GM18907 (cell line): ENCODE results near the gene FYN.
"Not testable (repeated sequence)": the region's sequence is repeated elsewhere in the genome, so short reads cannot be mapped to it uniquely, and the experiment has no call there.

Source experiments
- ATAC-seq: cut with Tn5 transposase; IDR thresholded peaks from one replicate; pipeline ENCODE4 v1.9.1; 2021; ENCODE audit warnings: mild to moderate bottlenecking, moderate library complexity; ENCODE audit not compliant: unreplicated experiment

Gene FYN

DNA sequence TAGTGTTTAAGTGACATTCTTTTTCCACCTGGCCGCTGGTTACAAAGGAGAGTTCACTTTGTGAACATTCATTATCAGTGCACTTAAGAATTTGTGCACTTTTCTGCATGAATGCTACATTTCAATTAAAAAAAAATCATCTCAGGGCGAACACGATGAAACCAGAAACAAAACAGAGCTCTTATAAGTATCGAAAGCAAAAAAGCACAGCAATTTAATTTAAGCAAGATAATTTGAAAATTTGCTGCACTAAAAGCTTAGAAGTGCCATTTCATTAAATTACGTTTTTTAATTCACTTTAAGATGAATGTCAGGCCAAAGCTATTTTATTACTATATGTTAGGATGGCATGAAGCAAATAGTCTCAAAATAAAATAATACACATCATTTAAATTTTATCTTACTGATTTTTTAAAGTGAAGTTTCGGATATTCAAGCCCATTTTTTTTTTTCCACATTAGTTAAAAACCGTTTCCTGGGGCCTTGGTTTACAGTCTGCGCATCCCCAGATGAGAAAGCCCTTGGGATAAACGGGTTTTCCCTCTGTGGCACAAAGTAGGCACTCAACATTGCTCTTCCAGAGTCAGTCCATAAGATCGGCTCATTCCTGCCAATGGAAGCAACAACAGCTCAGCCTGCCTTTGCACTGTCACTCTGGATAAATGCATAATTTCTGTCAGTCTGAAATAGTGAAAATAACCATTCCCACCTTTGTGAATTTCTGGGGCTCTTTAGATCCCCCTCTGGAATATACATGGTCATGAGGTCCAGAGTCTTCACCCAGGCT, 80.1 kb downstream of the FYN start:
- no peak for ATAC-seq

- no peak for ATAC-seq
Measured at GRCh38 chr6:111792241-111792640, 81.0 kb downstream of the FYN start.

DNA sequence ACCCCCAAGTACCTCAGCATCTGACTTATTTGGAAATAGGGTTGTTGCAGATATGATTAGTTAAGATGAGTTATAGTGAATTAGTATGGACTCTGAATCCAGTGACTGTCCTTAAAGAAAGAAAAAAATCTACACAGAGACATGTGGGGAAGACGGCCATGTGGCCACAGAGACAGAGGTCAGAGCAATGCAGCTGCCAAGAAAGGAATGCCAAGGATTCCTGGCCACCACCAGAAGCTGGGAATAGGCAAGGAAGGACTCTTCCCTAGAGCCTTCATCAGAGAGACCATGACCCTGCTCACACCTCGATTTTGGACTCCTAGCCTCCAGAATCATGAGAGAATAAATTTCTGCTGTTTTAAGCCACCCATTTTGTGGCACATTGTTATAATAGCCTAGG, 81.8 kb downstream of the FYN start:
- ATAC-seq, result no peak

DNA sequence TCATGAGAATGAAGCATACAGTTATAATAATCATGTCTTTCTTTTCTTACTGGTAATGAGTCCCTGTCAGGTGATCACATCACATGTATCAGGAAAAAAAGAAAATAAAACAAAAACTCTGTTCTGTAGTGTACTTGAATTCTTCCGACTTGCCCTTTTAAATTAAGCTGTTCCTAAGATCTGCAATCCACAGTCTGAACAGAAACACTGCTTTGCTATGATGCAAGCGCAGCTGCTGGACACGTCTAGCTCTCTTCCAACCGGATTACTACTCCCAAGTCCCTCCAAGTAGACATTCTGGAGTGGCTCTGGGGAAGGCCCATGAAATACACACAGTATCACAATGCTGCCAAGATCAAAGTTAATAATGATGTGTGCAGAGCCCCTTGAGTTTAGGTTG, 83.7 kb downstream of the FYN start:
- ATAC-seq, result no peak

DNA sequence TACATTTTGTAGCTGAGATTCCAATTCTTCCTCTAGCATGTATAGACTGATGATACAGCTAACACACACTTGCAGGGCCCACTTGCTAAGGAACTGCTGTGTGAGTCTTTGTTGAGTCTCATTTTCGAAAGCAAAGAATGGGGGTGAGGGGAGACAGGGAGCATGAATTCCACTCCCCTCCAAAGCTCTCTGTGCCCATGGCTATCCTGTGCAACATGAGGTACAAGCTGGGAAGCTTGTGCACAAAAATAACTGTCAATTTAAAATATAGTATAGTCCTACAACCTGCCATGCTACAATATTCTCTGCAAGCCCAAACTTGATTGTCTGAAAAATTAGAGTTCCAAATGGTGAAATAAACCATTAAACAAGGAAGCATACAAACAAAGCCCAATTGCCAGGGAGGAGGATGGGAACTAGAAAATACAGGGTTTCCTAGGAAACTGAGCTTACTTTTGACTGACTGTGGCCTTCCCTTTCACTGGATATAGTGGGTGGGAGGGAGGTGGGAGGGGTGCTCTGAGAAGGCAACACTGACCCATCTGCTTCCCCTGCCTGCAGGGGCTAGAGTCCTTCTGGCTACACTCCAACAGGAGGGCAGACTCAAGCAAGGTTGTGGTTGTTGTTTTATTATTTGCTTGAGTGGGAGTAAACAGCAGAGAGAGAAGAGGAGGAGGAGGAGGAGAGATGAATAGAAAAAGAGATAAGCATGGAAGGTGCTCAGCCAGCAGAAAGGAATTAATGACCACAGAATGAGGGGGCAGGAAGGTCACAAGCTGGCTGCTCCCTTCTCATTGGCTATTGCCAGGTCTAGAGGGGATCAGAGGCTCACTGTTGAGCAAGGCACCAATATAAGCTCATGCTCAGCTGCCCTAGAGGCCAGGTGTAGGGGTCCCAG, 84.6 kb downstream of the FYN start:
- ATAC-seq, result no peak

GRCh38 chr6:111786151-111786550, 87.1 kb downstream of the FYN start:
- ATAC-seq, result not testable (repeated sequence)

DNA sequence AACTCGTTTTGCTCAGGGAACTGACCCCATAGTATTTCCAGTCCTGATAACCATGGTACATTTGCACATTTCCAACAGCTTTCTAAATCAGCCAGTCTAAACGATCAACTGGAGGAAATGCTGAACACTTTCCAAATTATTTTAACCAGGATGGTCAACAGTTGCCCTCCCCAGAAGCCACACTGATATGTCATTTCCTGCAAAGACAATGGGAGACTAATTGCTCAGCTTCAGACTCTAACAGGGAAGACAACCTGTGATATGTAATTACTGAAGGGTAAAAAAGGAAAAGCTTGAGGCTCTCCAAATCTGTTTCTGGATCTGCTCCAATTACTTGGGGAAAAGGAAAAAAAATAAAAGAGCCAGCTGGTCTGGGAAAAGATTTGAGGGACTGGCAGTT, 88.8 kb downstream of the FYN start:
- no peak for ATAC-seq

DNA sequence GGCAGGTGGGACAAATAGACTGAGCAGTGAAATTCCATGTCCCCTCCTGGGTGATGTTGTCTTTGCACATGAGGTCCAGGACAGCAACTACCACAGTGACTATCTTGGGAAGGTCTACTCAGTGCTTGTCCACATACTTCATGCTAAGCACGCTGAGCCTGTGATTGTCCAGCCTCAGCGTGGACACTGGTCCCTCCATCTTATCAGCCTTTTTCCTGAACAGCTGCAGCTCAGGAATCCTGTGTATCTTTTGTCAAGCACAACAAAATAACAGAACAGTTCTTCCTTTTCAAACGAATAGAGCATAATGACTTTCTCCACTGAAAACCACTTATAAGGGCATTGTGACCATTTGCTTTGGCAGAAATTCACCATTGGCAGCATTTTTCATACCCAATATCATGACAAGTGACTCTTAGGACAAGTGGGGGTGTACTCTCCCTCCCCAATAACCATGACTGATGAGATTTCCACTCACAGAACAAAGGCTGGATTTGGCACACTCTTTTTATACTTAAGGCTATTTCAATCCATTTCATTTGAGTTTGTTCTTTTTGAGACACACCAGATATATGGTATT, 90.3 kb downstream of the FYN start:
- no peak for ATAC-seq

DNA sequence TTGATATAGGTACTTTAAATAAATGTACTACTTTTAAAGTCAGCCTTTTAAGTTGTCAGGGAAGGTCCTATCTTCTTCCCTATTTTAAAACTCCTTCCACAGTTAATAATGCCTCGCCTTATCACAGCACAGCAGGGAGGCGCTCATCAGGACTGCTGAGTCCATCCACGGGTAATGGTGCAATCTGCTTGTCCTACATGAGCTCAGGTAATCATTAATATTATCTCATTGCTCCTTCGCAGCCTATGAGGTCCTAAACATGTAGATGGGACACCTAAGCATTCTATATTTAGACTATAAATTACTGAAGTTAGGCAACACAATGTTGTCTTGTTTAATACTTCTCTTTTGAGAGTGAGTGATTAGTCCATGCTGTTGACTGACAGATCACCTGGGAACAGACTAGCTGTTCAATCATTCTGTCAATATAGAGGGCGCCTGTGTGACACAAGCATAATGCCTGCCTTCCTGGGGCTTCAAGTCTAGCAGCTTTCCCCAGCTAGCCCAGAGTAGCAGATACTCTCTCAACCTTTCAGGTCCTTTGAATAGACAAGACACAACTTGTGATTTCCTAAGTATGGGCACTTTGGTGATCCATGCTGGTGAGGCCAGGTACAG, 91.0 kb downstream of the FYN start:
- no peak for ATAC-seq

GRCh38 chr6:111781041-111781708, 92.1 kb downstream of the FYN start:
- ATAC-seq, result no peak

DNA sequence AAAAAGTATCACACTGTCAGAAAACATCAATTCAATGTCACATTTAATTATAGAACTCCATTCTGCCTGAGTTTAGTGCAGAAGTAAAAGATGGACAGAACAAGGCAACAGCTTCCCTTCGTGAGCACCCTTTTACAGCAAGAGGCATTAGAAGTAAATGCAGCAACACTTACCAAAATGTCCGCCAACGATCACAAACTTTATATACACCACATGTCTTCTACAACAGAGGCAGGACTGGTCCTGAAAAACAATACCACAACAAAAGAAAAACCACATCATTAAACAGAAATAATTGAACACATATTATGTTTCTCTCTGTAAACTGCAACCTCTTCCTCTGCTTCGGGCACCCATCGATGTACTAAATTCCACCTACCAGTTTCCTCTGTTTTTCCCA, 92.9 kb downstream of the FYN start:
- ATAC-seq, result no peak

DNA sequence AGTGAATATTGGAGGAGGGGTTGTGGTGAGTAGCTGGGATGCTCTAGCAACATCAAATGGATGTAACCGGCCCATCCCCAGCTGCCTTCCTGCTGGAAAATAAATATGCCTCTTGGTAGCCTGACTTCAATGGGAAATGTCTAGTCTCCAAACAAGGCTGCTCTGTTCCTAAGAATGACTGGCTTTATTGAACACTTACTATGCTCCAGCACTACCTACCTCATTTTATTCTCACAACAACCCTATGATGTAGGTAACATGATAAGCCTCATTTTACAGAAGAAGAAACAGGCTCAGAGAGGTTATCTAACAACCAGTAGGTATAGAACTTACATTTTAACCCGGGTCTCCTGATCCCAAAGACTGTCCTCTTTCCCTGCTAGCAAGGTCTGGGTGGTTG, 93.6 kb downstream of the FYN start:
- no peak for ATAC-seq

DNA sequence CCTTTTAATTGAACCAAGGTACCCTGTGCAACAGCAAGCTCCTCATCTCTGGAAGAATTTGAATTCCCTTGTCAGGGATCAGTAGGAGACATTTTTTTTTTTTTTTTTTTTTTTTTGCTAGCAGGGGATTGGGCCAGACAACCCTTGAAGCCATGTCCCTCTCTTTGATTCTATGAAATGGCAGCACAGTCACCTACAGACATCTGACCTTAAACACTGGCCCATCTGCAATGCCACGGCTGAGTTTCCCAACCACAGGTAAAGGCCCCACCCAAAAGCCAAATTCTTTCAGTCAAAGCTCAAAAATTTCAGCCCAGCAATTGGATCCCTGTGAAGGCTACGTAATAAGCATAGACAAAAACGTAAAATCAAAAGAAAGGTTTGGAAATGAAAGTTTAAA, 94.2 kb downstream of the FYN start:
- no peak for ATAC-seq

DNA sequence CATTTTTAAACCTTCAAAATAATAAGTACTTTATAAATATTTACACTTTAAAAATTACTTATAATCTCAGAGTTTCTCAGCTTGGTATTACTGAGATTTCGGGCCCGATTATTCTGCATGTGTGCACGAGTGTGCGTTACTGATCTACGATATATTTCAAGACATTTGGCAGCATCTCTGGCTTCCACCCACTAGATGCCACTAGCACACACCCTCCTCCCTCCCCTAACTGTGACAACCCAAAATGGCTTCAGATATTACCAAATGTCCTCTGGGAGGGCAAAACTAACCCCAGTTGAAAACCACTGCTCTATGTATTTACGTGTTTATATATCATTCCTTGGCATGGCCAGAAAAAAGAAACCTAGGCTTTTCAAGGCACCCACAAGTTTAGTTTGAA, 95.9 kb downstream of the FYN start:
- ATAC-seq, result no peak

- ATAC-seq, result no peak
Measured at GRCh38 chr6:111776236-111777221, 96.7 kb downstream of the FYN start.

DNA sequence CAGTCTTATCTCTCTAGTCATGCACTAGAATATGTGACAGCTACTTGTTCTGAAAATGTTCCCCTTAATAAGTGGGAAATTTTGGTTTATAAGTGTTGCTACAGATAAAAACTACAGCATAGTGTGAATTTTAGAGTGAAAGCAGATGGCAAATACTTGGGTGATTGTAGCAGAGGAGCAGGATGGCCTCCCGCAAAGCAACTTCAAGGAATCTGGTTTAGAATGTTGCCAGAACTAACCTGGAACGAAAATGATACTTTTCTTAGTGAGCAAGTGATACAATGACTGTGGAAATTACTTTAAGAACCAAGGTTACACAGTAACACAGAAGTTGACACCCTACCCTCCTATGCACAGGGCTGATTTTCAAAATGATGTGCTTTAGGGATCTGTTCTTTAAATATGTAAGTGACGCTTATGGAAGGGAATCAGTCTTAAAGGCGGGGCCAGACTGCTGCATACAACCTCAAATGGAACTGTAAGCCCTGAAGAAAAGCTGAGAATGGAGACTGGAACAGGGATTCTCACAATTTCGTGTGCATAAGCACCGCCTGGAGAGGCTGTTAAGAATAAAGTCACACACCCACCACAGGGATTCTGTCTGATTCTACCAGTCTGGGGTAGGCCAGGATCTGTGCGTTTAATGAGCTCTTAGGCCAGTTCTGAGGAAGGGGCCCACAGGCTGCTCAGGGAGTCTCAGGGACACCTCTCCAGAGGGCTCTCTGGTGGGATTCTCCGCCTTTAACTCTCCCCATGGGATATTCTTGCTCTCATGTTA, 97.9 kb downstream of the FYN start:
- ATAC-seq, result no peak

DNA sequence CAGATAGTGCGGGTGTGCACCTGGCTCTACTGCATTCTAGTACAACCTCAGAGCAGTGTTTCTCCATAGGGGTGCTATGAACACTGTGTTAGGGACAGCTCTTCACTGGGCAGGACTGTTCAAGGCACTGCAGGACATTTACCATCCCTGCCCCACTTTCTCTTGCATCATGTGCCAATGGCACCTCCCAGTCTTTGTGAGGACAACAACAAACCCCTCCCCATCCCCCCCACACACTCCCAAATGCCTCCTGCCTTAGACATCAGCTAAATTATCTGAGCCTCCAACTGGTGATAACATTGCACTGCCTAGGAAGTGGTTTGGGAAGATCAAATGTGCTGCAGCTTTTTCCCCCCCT, 98.9 kb downstream of the FYN start:
- no peak for ATAC-seq

DNA sequence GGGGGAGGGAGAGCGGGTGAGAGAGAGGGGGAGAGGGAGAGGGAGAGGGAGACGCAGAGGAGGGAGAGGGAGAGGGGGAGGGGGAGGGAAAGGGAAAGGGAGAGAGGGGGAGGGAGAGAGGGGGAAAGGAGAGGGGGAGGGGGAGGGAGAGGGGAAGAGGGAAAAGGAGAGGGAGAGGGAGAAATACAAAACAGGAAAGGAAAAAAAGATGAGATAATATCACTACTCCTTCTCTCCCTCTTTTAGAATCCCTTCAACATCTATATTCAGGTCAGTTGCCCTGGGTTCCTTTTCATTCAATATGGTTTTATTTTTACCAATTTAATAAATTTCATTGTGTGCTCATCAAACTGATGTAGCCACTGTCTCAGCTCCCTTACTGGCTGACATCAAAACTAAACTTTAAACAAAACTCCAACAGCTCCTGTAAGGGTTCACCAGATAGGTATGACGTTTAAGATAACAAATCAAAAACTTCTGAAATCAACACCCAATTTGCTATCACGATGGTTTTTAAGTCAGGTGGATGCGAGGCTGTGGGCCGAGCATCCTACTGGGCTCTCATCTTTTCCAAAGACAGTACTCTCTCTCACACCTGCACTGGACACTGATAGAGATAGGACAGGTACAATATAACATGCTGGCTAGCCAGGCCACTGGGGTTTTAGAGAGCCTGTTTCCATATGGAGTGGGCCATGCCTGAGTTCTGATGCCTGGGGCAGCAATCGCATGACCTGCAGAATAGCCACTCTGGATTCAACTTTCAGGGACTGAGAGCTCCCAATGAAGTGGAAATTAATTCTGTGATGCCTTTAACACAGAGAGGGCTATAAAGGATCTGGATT, 99.5 kb downstream of the FYN start:
- ATAC-seq, result no peak
